ENCODE data around the gene CDC27. TPM values are rescaled to one million over a fixed set of nuclear protein-coding genes. Genes with fewer than 3 reads are reported as not detected.
A peak's percentile ranks its signal among the peaks of the same experiment; 100 is the strongest.
"Not testable (repeated sequence)": the region's sequence is repeated elsewhere in the genome, so short reads cannot be mapped to it uniquely, and the experiment has no call there.

CDC27 gene
- total RNA-seq, 8 experiments from 2014 or later = 32.6 to 72.2 (median 53.3) TPM

DNA sequence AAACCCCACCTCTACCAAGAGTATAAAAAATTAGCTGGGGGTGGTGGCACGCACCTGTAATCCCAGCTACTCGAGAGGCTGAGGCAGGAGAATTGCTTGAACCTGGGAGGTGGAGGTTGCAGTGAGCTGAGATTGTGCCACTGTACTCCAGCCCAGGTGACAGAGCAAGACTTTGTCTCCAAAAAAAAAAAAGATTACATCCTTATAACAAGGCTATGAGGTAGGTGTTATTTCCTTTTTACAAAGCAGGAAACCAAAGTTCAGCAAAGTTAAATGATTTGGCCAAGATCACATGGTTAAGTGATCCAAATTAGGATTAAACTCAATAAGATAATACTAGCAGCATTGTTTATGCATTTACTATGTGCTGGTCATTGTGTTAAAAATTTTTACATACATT is 28.2 kb upstream of the CDC27 start:
- not testable (repeated sequence) for ATAC-seq (replicated peaks in 6 of 8); H3K4me3 ChIP-seq; H3K27ac ChIP-seq
- WGBS, 10 experiments = 100% methylated on average over 1 to 2 of the region's 2 CpGs; no CpG with 5 or more reads in 6 of the 10 experiments
- in situ Hi-C loops (cut with MboI; ENCODE audit: low pct_unique_long_range_greater_than_20kb in 2 of 9, low sequenced_read_pairs in 9 of 9, unreplicated experiment in 9 of 9) = loop anchor here in 1 of 9 experiments (25.0 kb wide), 1 partner anchor 95 kb away; the partner anchor contains the start of gene EFCAB13
- H3K4me1 ChIP-seq (replicated peaks in 1 of 2) = peaks cover 12 to 14% of the 10 kb centered on the region in 2 donors

DNA sequence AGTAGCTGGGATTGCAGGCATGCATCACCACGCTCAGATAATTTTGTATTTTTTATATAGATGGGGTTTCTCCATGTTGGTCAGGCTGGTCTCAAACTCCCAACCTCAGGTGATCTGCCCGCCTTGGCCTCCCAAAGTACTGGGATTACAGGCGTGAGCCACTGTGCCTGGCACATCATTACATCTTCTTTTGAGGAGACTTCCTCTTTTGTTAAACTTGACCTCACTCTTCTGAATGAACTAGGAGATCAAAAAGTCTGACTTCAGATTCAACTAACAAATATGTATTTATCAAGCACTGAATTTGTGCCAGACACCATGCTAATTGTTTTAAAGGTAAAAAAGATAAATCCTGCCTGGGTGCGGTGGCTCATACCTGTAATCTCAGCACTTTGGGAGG is 27.7 kb upstream of the CDC27 start:
- H3K4me3 ChIP-seq; H3K27ac ChIP-seq; ATAC-seq (replicated peaks in 6 of 8): not testable (repeated sequence)
- H3K4me1 ChIP-seq (replicated peaks in 1 of 2) = peaks cover 12 to 14% of the 10 kb centered on the region in 2 donors
- 50 to 89% (median 82%) methylated on average over 1 to 4 of the region's 4 CpGs; no CpG with 5 or more reads in 2 of the 10 experiments for WGBS, 10 experiments
- in situ Hi-C loops (cut with MboI; ENCODE audit: low pct_unique_long_range_greater_than_20kb in 2 of 9, low sequenced_read_pairs in 9 of 9, unreplicated experiment in 9 of 9) = loop anchor here in 1 of 9 experiments (25.0 kb wide), 1 partner anchor 95 kb away; the partner anchor contains the start of gene EFCAB13

DNA sequence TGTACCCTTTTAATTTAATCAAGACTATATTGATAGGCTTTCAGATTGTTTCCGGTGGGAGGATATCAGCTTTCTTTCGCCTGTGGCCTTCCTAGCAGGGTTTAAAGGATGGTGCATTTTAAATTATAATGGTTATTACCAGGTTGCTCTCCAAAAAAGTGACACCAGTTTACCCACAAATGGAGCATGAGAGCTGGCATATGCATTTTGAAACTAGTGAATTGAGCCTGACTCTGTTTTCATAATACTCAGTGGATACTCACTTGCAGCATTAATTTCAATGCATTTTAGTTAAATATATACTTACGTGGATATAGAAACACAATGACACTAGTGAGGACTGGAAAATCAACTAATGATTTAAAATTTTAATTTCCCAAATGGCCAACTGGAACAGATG is 25.8 kb upstream of the CDC27 start:
- in situ Hi-C loops (cut with MboI; ENCODE audit: low pct_unique_long_range_greater_than_20kb in 2 of 9, low sequenced_read_pairs in 9 of 9, unreplicated experiment in 9 of 9) = loop anchor here in 1 of 9 experiments (25.0 kb wide), 1 partner anchor 97 kb away; the partner anchor contains the start of gene EFCAB13
- no peak overlapping the region for H3K4me3 ChIP-seq
- H3K27ac ChIP-seq = no peak overlapping the region
- peaks cover under 1 to 3% of the 10 kb centered on the region in 2 donors for H3K4me1 ChIP-seq (replicated peaks in 1 of 2)
- no peak for ATAC-seq (replicated peaks in 6 of 8)
- WGBS, 10 experiments = 60 to 100% (median 84%) methylated on average over 1 to 3 of the region's 3 CpGs

- Histone ChIP-seq H3K27ac (no peak overlapping the region), H3K4me3 (no peak overlapping the region), H3K4me1 (replicated peaks in 1 of 2) (peaks cover 0 to 2% of the 10 kb centered on the region in 2 donors)
- ATAC-seq (replicated peaks in 6 of 8) = no peak
- WGBS, 10 experiments = 33 to 85% (median 67%) methylated on average over 1 to 4 of the region's 4 CpGs; no CpG with 5 or more reads in 4 of the 10 experiments
- in situ Hi-C loops (cut with MboI; ENCODE audit: low pct_unique_long_range_greater_than_20kb in 2 of 9, low sequenced_read_pairs in 9 of 9, unreplicated experiment in 9 of 9) = loop anchor here in 1 of 9 experiments (25.0 kb wide), 1 partner anchor 99 kb away; the partner anchor contains the start of gene EFCAB13
These were observed 24.4 kb upstream of the CDC27 start for GRCh38 chr17:47213540-47213939.

DNA sequence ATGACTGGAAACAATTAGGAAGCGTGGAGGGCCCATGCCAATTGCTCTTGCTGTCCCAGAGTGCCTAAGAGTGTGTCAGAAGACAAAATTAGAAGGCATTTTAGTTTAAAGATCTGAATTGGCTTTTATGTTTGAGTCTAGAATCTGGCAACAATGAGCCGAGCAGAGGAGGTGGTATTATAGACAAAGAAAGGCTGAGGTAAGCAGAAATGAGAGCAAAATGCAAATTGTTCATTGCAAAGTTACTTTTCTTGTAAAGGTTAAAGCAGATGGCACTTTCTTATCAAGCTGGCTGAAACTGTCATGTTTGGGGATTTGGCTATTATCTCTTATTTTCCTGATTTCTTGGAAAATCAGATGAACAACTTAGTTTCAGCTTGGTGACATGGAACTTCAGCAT is 23.4 kb upstream of the CDC27 start:
- H3K27ac ChIP-seq = no peak overlapping the region
- ATAC-seq (replicated peaks in 6 of 8) = no peak
- WGBS, 10 experiments = 33 to 100% (median 88%) methylated on average over 1 to 2 of the region's 2 CpGs; no CpG with 5 or more reads in 1 of the 10 experiments

GRCh38 chr17:47210779-47211178 is 21.7 kb upstream of the CDC27 start:
- H3K4me1 ChIP-seq (replicated peaks in 1 of 2) = peaks cover 0 to 2% of the 10 kb centered on the region in 2 donors
- 52 to 100% (median 82%) methylated on average over 1 to 2 of the region's 2 CpGs; no CpG with 5 or more reads in 5 of the 10 experiments for WGBS, 10 experiments
- in situ Hi-C loops (cut with MboI; ENCODE audit: low pct_unique_long_range_greater_than_20kb in 2 of 9, low sequenced_read_pairs in 9 of 9, unreplicated experiment in 9 of 9) = loop anchor here in 1 of 9 experiments (25.0 kb wide), 1 partner anchor 102 kb away; the partner anchor contains the start of gene EFCAB13
- H3K4me3 ChIP-seq = no peak overlapping the region
- no peak overlapping the region for H3K27ac ChIP-seq
- ATAC-seq (replicated peaks in 6 of 8) = no peak

More for the DNA sequence above, 23.4 kb upstream of the CDC27 start:
- in situ Hi-C loops (cut with MboI; ENCODE audit: low pct_unique_long_range_greater_than_20kb in 2 of 9, low sequenced_read_pairs in 9 of 9, unreplicated experiment in 9 of 9) = loop anchor here in 1 of 9 experiments (25.0 kb wide), 1 partner anchor 100 kb away; the partner anchor contains the start of gene EFCAB13
- Histone ChIP-seq H3K4me3 (no peak overlapping the region), H3K4me1 (replicated peaks in 1 of 2) (peaks cover 0 to 2% of the 10 kb centered on the region in 2 donors)

- Histone ChIP-seq H3K27ac (no peak overlapping the region), H3K4me1 (replicated peaks in 1 of 2) (peaks cover 0 to 2% of the 10 kb centered on the region in 2 donors), H3K4me3 (no peak overlapping the region)
- in situ Hi-C loops (cut with MboI; ENCODE audit: low pct_unique_long_range_greater_than_20kb in 2 of 9, low sequenced_read_pairs in 9 of 9, unreplicated experiment in 9 of 9) = loop anchor here in 1 of 9 experiments (25.0 kb wide), 1 partner anchor 102 kb away; the partner anchor contains the start of gene EFCAB13
- peak in 1 of 8 experiments; percentile 11 for ATAC-seq (replicated peaks in 6 of 8)
- WGBS, 10 experiments = 60 to 90% methylated on average over 1 to 2 of the region's 3 CpGs; no CpG with 5 or more reads in 8 of the 10 experiments
These were observed 21.0 kb upstream of the CDC27 start for GRCh38 chr17:47210105-47210504.

- H3K4me1 ChIP-seq (replicated peaks in 1 of 2) = peaks cover 2 to 4% of the 10 kb centered on the region in 2 donors
- no peak overlapping the region for H3K4me3 ChIP-seq
- 73 to 100% (median 90%) methylated on average over 1 to 3 of the region's 3 CpGs; no CpG with 5 or more reads in 6 of the 10 experiments for WGBS, 10 experiments
- ATAC-seq (replicated peaks in 6 of 8) = no peak
- in situ Hi-C loops (cut with MboI; ENCODE audit: low pct_unique_long_range_greater_than_20kb in 2 of 9, low sequenced_read_pairs in 9 of 9, unreplicated experiment in 9 of 9) = loop anchor here in 1 of 9 experiments (25.0 kb wide), 1 partner anchor 103 kb away; the partner anchor contains the start of gene EFCAB13
- no peak overlapping the region for H3K27ac ChIP-seq
These were observed 20.4 kb upstream of the CDC27 start for GRCh38 chr17:47209499-47209898.

DNA sequence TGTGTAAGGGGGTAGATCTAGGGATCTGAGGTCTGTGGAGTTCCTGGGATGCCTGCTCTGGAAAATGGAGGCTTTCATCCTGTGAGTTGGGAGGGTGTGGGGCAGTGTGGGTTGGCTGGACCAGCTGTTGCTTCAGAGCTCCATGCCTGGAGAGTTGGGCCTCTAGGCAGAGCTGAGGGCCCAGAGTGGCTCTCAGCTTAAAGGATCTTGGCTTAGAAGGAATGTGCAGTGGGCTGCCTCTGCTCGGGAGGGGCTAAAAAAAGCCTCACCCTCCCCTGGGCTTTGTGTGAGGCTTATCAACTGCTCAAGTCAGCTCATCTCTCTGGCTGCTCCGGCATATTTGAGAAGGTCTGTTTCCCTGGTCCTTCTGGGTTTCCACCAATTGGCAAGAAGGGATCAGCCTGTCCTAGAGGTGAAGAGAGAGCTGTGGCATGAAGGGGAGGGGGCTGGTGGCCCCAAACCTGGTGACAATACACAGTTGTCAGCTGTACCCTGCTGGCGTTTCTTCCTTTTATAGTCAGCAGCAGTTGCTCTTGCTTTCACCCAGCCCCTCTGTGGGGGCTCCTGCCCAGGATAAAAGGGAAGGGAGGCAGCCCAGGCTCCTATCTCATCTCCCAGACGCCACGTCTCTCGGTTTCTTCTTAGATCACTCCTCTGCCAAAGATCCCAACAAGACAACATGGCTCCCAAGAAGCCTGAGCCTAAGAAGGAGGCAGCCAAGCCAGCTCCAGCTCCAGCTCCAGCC is 19.8 kb upstream of the CDC27 start, which contains the start of gene MYL4:
MYL4 (plus strand) TSS at position 605 of the 745 bp plus-strand sequence; CDS start at position 680, 75 bp downstream.
- Histone ChIP-seq H3K4me3 (no peak within 1 kb of the TSS), H3K27ac (no peak within 1 kb of the TSS), H3K4me1 (replicated peaks in 1 of 2) (peaks cover 2 to 4% of the 10 kb centered on the region in 2 donors)
- in situ Hi-C loops (cut with MboI; ENCODE audit: low pct_unique_long_range_greater_than_20kb in 2 of 9, low sequenced_read_pairs in 9 of 9, unreplicated experiment in 9 of 9) = loop anchor here in 1 of 9 experiments (25.0 kb wide), 1 partner anchor 103 kb away; the partner anchor contains the start of gene EFCAB13
- ATAC-seq (replicated peaks in 6 of 8) = no peak
- 29 to 90% (median 68%) methylated on average over 1 to 6 of the region's 6 CpGs; no CpG with 5 or more reads in 5 of the 10 experiments for WGBS, 10 experiments

DNA sequence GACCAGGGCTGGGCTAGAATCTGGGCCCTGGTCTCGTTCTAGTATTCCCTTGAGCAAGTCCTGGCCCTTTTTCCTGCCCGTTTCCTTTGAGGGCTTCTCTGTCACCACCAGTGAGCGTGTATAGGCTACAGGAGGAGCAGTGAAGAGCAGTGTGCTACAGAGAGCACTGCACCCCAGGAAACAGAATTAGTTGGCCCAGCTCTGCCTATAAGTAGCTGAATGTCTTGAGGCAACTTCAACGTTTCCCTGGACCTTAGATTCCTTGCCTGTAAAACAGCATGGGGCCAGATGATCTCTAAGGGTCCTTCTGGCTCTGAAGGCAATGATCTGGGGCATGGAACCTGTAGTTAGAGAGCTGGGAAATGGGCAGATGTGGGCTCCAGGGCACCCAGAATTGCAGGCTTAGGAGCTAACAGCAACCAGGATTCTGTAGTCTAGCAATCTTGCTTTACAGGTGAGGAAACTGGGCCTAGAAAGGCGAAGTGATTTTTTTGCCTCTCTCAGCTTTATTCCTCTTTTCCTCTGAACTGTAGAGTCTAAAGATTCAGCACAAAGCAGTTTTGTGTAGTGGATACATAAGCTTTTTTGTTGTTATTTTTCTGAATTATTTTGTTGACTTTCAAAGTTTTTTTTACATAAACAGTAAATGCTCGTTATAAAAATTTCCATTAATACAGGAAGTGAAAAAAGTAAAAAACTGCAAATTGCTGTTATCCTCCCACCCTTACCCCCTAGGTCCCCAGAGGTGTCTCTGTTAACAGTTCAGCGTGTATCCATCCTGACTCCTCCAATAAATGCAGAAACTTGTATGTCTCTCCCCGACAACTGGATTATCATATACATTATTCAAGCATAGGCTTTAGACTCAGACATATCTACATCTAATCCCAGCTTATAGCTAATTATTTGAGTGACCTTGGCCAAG is 18.3 kb upstream of the CDC27 start:
- ATAC-seq (replicated peaks in 6 of 8) = no peak
- no peak overlapping the region for H3K27ac ChIP-seq
- in situ Hi-C loops (cut with MboI; ENCODE audit: low pct_unique_long_range_greater_than_20kb in 2 of 9, low sequenced_read_pairs in 9 of 9, unreplicated experiment in 9 of 9) = loop anchor here in 1 of 9 experiments (25.0 kb wide), 1 partner anchor 105 kb away; the partner anchor contains the start of gene EFCAB13
- 41 to 100% (median 82%) methylated on average over 1 to 8 of the region's 8 CpGs for WGBS, 10 experiments
- H3K4me1 ChIP-seq (replicated peaks in 1 of 2) = peaks cover 2 to 4% of the 10 kb centered on the region in 2 donors
- H3K4me3 ChIP-seq = no peak overlapping the region

- ATAC-seq (replicated peaks in 6 of 8) = peak in 3 of 8 experiments; percentile 30 to 81 (median 48)
- Histone ChIP-seq H3K27ac (no peak overlapping the region), H3K4me1 (replicated peaks in 1 of 2) (peaks cover 2 to 4% of the 10 kb centered on the region in 2 donors), H3K4me3 (no peak overlapping the region)
- 39 to 90% (median 72%) methylated on average over 1 to 9 of the region's 9 CpGs; no CpG with 5 or more reads in 2 of the 10 experiments for WGBS, 10 experiments
- in situ Hi-C loops (cut with MboI; ENCODE audit: low pct_unique_long_range_greater_than_20kb in 2 of 9, low sequenced_read_pairs in 9 of 9, unreplicated experiment in 9 of 9) = loop anchor here in 1 of 9 experiments (25.0 kb wide), 1 partner anchor 107 kb away; the partner anchor contains the start of gene EFCAB13
These were observed 16.4 kb upstream of the CDC27 start for GRCh38 chr17:47205419-47205963.

Measured in motor neuron (in vitro differentiated cells).